HepG2 (cell line): ENCODE results near the gene STK32C. TPM values are rescaled to one million over a fixed set of nuclear protein-coding genes. Genes with fewer than 3 reads are reported as not detected.

Source experiments
- ARHGAP35 ChIP-seq: sonication (generic); formaldehyde crosslinking; IDR thresholded peaks from 2 replicates; pipeline ENCODE4 v1.9.0; 2022; ENCODE audit warnings: mild to moderate bottlenecking, inconsistent platforms, moderate library complexity, missing genetic modification reagents, borderline replicate concordance
- CCDC6 ChIP-seq: sonication (generic); formaldehyde crosslinking; IDR thresholded peaks from 2 replicates; pipeline ENCODE4 v1.8.1; 2022; ENCODE audit warnings: mild to moderate bottlenecking, missing genetic modification reagents, moderate library complexity
- IRF2 ChIP-seq: IDR thresholded peaks from 2 replicates; pipeline ENCODE4 v1.6.1; 2018; ENCODE audit warnings: missing genetic modification reagents, missing compliant biosample characterization
- LCORL ChIP-seq, 2 experiments: fragments of 450-650 bp in 1 of 2; sonication (generic) in 1 of 2; formaldehyde crosslinking in 1 of 2; IDR thresholded peaks; 2 replicates each; pipeline versions ENCODE4 v1.5.0 to v1.6.1; 2017 to 2020; ENCODE audit warnings: antibody characterized with exemption in 1 of 2, missing genetic modification reagents in 1 of 2
- MATR3 ChIP-seq: sonication (generic); formaldehyde crosslinking; IDR thresholded peaks from 2 replicates; pipeline ENCODE4 v1.4.0; 2020; ENCODE audit warnings: missing genetic modification reagents
- SOX5 ChIP-seq: IDR thresholded peaks from 2 replicates; pipeline ENCODE4 v1.6.1; 2016; ENCODE audit warnings: borderline replicate concordance
- SP1 ChIP-seq, 2 experiments: fragments of 450-650 bp in 1 of 2; sonication (generic) in 1 of 2; formaldehyde crosslinking in 1 of 2; IDR thresholded peaks; 2 replicates each; pipeline versions ENCODE4 v1.4.0 to v1.6.1; 2016 to 2020; ENCODE audit warnings: missing genetic modification reagents in 1 of 2
- SP4 ChIP-seq: sonication (generic); formaldehyde crosslinking; IDR thresholded peaks from 2 replicates; pipeline ENCODE4 v1.8.1; 2023; ENCODE audit warnings: mild to moderate bottlenecking, missing genetic modification reagents
- THAP11 ChIP-seq: IDR thresholded peaks from 2 replicates; pipeline ENCODE4 v1.6.1; 2016; ENCODE audit warnings: missing biosample characterization, missing genetic modification reagents
- ZBTB1 ChIP-seq: sonication (generic); formaldehyde crosslinking; IDR thresholded peaks from 2 replicates; pipeline ENCODE4 v1.4.0; 2020; ENCODE audit warnings: missing genetic modification reagents, borderline replicate concordance
- ZBTB7B ChIP-seq: sonication (generic); formaldehyde crosslinking; IDR thresholded peaks from 2 replicates; pipeline ENCODE4 v1.4.0; 2020; ENCODE audit warnings: missing genetic modification reagents
- ZKSCAN5 ChIP-seq: sonication (generic); formaldehyde crosslinking; IDR thresholded peaks from 2 replicates; pipeline ENCODE4 v1.5.1; 2020; ENCODE audit warnings: mild to moderate bottlenecking, missing genetic modification reagents
- ZNF12 ChIP-seq: sonication (generic); formaldehyde crosslinking; IDR thresholded peaks from 2 replicates; pipeline ENCODE4 v1.5.0; 2020; ENCODE audit warnings: missing genetic modification reagents
- ZNF251 ChIP-seq: sonication (generic); formaldehyde crosslinking; IDR thresholded peaks from 2 replicates; pipeline ENCODE4 v1.9.0; 2021; ENCODE audit warnings: mild to moderate bottlenecking, missing genetic modification reagents
- ZNF34 ChIP-seq: sonication (generic); formaldehyde crosslinking; IDR thresholded peaks from 2 replicates; pipeline ENCODE4 v1.4.0; 2020; ENCODE audit warnings: mild to moderate bottlenecking, missing genetic modification reagents, borderline replicate concordance
- ZNF441 ChIP-seq: sonication (generic); formaldehyde crosslinking; IDR thresholded peaks from 2 replicates; pipeline ENCODE4 v1.7.0; 2021; ENCODE audit warnings: missing genetic modification reagents, borderline replicate concordance
- ZNF563 ChIP-seq: sonication (generic); formaldehyde crosslinking; IDR thresholded peaks from 2 replicates; pipeline ENCODE4 v1.8.0; 2022; ENCODE audit warnings: mild to moderate bottlenecking, moderate library complexity, missing genetic modification reagents
- ZNF790 ChIP-seq: sonication (generic); formaldehyde crosslinking; IDR thresholded peaks from 2 replicates; pipeline ENCODE4 v1.8.0; 2022; ENCODE audit warnings: missing genetic modification reagents, mild to moderate bottlenecking, borderline replicate concordance
- polyA plus RNA-seq, 8 experiments: library from polyadenylated mRNA; depleted of rRNA in 3 of 8; stranded (reverse) in 7 of 8; unstranded in 1 of 8; fragments of >200 nt; fragmentation: Illumina TruSeq in 4 of 8; extraction: Trizol in 4 of 8; gene quantifications; 2 replicates each; pipeline versions ENCODE4 v1.2.1 to v1.2.3, GENCODE V29; 2011 to 2016; ENCODE audit warnings: low read depth in 4 of 8, missing spikeins in 1 of 8, mixed read lengths in 1 of 8; ENCODE audit not compliant: insufficient read depth in 1 of 8
- total RNA-seq, 5 experiments: library from RNA; depleted of rRNA; stranded (reverse); fragments of >200 nt; fragmentation: Illumina TruSeq; extraction: Trizol; gene quantifications; 2 replicates each; pipeline ENCODE4 v1.2.3, GENCODE V29; 2016; ENCODE audit warnings: low read depth in 1 of 5
- TF ChIP-seq, protein P1 (sequence below): sonication (generic); formaldehyde crosslinking; IDR thresholded peaks from 2 replicates; pipeline ENCODE4 v1.9.0; 2022; ENCODE audit warnings: missing genetic modification reagents, mild to moderate bottlenecking, borderline replicate concordance
- TF ChIP-seq, protein P2 (sequence below): sonication (generic); formaldehyde crosslinking; IDR thresholded peaks from 2 replicates; pipeline ENCODE4 v1.4.0; 2020; ENCODE audit warnings: missing genetic modification reagents, borderline replicate concordance
- TF ChIP-seq, protein P3 (sequence below): sonication (generic); formaldehyde crosslinking; IDR thresholded peaks from 2 replicates; pipeline ENCODE4 v1.8.0; 2022; ENCODE audit warnings: mild to moderate bottlenecking, missing genetic modification reagents, moderate library complexity
- TF ChIP-seq, protein P4 (sequence below): sonication (generic); formaldehyde crosslinking; IDR thresholded peaks from 2 replicates; pipeline ENCODE4 v1.9.0; 2021; ENCODE audit warnings: missing genetic modification reagents, borderline replicate concordance

The STK32C gene
- total and polyA plus RNA-seq, 2 of the 13 experiments (the other 11 are each of a cell fraction or from before 2014, with no cell fraction given): 10.9 to 19.4 TPM

DNA sequence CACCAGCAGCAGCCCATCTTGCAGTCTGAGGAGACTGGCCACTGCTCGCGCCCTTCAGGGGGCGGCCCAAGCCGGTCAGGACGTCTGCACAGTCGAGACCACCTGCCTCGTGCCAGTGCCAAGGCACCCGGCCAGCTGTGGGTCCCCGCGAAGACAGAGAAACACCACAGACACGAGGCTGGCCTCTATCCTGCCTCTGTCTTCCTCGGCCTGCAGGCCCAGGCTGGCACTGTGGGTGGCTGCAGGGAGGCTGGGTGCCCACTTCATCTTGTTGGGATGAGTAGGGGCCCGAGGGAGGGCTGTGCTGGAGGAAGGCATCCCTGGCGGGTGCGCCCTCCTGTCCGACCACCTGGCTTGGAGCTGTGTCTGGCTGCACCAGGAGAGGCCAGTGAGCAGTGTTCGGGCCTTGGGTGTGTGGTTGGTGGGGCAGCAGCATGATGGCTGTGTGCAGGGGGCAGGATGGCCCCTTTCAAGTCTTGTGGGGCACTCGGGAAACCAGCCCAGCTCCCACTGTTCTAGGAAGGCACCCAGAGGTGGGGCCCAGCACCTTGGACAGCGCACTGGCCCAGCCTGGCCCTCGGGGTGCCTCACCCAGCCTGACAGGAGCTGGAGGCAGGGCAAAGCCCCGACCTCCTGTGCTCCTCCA lies 113.7 kb downstream of the STK32C start (continued):
- TF ChIP-seq, protein P1, sequence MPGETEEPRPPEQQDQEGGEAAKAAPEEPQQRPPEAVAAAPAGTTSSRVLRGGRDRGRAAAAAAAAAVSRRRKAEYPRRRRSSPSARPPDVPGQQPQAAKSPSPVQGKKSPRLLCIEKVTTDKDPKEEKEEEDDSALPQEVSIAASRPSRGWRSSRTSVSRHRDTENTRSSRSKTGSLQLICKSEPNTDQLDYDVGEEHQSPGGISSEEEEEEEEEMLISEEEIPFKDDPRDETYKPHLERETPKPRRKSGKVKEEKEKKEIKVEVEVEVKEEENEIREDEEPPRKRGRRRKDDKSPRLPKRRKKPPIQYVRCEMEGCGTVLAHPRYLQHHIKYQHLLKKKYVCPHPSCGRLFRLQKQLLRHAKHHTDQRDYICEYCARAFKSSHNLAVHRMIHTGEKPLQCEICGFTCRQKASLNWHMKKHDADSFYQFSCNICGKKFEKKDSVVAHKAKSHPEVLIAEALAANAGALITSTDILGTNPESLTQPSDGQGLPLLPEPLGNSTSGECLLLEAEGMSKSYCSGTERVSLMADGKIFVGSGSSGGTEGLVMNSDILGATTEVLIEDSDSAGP: 0 out of 2 replicates have a peak, but pooled peaks have one; percentile 27
- TF ChIP-seq ZBTB1 (CRISPR knock-in tag): no peak
- no peak for TF ChIP-seq SP4
- peak; percentile 72; the same call in 1 of the 2 replicates for TF ChIP-seq ZNF441 (CRISPR knock-in tag)
- TF ChIP-seq ZNF563 (CRISPR knock-in tag): peak; percentile 78; the same call in 1 of the 2 replicates
- TF ChIP-seq SP1 (IDR thresholded peaks at IDR 0.05): no peak
- no peak for TF ChIP-seq SP1 (CRISPR knock-in tag; IDR thresholded peaks at IDR 0.05)
- TF ChIP-seq CCDC6 (CRISPR knock-in tag): no peak
- TF ChIP-seq, protein P2, sequence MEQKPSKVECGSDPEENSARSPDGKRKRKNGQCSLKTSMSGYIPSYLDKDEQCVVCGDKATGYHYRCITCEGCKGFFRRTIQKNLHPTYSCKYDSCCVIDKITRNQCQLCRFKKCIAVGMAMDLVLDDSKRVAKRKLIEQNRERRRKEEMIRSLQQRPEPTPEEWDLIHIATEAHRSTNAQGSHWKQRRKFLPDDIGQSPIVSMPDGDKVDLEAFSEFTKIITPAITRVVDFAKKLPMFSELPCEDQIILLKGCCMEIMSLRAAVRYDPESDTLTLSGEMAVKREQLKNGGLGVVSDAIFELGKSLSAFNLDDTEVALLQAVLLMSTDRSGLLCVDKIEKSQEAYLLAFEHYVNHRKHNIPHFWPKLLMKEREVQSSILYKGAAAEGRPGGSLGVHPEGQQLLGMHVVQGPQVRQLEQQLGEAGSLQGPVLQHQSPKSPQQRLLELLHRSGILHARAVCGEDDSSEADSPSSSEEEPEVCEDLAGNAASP (CRISPR knock-in tag): 0 out of 2 replicates have a peak, but pooled peaks have one; percentile 39
- TF ChIP-seq LCORL (IDR thresholded peaks at IDR 0.05): no peak
- no peak for TF ChIP-seq LCORL (CRISPR knock-in tag; IDR thresholded peaks at IDR 0.05)
- peak; percentile 43; the same call in 1 of the 2 replicates for TF ChIP-seq ARHGAP35 (CRISPR knock-in tag)
- TF ChIP-seq ZNF251 (CRISPR knock-in tag): no peak
- 0 out of 2 replicates have a peak, but pooled peaks have one; percentile 22 for TF ChIP-seq SOX5 (CRISPR knock-in tag)
- peak; percentile 24; the same call in 1 of the 2 replicates for TF ChIP-seq IRF2 (CRISPR knock-in tag)
- peak; percentile 53 for TF ChIP-seq THAP11 (CRISPR knock-in tag)
- peak; percentile 69; the same call in 1 of the 2 replicates for TF ChIP-seq ZNF790 (CRISPR knock-in tag)
- TF ChIP-seq ZKSCAN5 (CRISPR knock-in tag): no peak
- TF ChIP-seq ZBTB7B: 0 out of 2 replicates have a peak, but pooled peaks have one; percentile 36
- 0 out of 2 replicates have a peak, but pooled peaks have one; percentile 45 for TF ChIP-seq ZNF12 (CRISPR knock-in tag)
- no peak for TF ChIP-seq MATR3
- TF ChIP-seq, protein P3, sequence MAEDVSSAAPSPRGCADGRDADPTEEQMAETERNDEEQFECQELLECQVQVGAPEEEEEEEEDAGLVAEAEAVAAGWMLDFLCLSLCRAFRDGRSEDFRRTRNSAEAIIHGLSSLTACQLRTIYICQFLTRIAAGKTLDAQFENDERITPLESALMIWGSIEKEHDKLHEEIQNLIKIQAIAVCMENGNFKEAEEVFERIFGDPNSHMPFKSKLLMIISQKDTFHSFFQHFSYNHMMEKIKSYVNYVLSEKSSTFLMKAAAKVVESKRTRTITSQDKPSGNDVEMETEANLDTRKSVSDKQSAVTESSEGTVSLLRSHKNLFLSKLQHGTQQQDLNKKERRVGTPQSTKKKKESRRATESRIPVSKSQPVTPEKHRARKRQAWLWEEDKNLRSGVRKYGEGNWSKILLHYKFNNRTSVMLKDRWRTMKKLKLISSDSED (CRISPR knock-in tag): 0 out of 2 replicates have a peak, but pooled peaks have one; percentile 38
- TF ChIP-seq ZNF34 (CRISPR knock-in tag): no peak
- TF ChIP-seq, protein P4, sequence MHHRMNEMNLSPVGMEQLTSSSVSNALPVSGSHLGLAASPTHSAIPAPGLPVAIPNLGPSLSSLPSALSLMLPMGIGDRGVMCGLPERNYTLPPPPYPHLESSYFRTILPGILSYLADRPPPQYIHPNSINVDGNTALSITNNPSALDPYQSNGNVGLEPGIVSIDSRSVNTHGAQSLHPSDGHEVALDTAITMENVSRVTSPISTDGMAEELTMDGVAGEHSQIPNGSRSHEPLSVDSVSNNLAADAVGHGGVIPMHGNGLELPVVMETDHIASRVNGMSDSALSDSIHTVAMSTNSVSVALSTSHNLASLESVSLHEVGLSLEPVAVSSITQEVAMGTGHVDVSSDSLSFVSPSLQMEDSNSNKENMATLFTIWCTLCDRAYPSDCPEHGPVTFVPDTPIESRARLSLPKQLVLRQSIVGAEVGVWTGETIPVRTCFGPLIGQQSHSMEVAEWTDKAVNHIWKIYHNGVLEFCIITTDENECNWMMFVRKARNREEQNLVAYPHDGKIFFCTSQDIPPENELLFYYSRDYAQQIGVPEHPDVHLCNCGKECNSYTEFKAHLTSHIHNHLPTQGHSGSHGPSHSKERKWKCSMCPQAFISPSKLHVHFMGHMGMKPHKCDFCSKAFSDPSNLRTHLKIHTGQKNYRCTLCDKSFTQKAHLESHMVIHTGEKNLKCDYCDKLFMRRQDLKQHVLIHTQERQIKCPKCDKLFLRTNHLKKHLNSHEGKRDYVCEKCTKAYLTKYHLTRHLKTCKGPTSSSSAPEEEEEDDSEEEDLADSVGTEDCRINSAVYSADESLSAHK (CRISPR knock-in tag): no peak
